H54 (cell line): ENCODE results near the gene BMP15.

Experiments used
- DNase-seq: peaks from one replicate; pipeline ENCODE4 v3.0.0; 2011; ENCODE audit warnings: low spot score, mixed read lengths; ENCODE audit not compliant: insufficient read length
- FAIRE-seq: peaks from 3 replicates; lab custom pipeline; 2011; peaks lifted over from hg19 to GRCh38; lab: Jason Lieb, UNC
- POLR2A ChIP-seq: IDR thresholded peaks from 2 replicates; pipeline ENCODE4 v1.6.1; 2011; ENCODE audit warnings: low read depth, mild to moderate bottlenecking, low read length

BMP15 gene

DNA sequence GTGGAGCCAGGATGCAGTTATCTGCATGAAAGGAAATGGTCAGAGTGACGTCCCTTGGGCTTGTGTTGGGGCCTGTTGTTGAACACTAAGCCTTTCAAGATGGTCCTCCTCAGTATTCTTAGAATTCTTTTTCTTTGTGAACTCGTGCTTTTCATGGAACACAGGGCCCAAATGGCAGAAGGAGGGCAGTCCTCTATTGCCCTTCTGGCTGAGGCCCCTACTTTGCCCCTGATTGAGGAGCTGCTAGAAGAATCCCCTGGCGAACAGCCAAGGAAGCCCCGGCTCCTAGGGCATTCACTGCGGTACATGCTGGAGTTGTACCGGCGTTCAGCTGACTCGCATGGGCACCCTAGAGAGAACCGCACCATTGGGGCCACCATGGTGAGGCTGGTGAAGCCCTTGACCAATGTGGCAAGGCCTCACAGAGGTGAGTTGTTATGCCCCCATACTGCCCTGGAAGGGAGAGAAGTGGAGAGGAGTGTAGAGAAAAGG lies at the start of gene BMP15:
BMP15 (plus strand) TSS at position 51 of the 492 bp plus-strand sequence; CDS start at position 100, 49 bp downstream.
- no peak for TF ChIP-seq POLR2A

DNA sequence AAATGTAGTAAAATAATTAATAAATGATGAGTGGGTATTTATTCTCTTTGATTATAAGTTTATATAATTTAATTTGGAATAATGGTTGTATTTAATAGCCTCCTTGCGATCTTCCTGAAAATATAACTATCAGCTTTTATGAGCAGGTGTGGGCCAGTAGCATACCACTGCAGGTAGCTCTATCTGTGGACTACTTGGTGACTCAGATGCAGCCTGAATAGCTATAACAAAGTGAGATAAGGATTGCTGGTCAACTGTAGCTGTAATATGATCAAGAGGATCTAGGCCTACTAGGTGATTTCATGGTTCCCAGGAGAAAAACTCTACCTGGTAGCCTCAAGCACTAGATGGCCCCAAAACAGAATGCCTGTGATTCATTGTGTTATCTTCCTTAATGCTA lies 47.1 kb upstream of the BMP15 start:
- DNase-seq (no peak), FAIRE-seq (no peak)
- TF ChIP-seq POLR2A = no peak

More for the DNA sequence above, at the start of gene BMP15:
- FAIRE-seq (no peak), DNase-seq (no peak)

DNA sequence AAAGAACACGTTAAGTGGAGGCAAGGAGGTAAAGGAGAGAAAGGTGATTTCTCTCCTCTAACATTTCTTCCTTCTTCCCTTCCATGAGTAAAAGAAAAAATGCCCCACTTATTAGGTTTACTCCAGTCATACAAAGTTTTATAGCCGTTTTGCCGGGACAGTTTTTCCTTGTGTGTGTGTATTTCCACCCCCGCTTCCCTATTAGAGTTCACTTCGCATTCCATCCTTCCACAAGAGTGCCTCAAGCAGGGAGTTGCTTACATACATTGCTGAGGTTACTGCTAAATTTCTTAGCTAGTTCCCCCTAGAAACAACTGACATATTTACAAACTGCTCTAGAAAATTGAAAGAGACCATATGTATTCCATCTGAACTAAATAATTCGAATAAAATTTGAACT lies 45.2 kb upstream of the BMP15 start:
- no peak for TF ChIP-seq POLR2A
- DNase-seq (no peak), FAIRE-seq (no peak)

DNA sequence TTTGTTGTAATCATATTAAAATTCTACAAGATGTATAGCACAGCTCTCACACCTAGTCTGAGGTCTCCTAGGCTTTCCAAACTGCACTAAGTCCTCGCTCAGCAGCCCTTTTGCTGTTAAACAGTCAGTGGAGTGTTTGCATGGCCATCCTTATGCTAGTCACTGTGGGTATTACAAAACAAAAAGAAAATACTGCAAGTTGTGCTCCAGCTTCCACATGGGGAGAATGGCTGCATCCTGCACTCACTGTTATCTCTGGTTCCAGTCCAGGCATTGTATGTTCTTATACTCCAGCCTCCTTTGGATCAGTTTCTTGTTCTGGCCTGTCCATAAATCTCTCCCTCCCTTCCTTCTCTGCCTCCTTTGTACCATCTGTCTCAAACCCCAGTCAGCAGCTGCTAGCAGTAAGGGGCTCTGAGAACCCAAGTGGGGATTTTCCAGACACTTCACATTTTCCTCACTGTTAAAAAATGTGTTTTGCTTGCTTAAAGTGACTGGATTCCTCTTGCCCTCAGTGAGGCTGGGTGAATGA lies 38.5 kb upstream of the BMP15 start:
- FAIRE-seq (no peak), DNase-seq (no peak)
- TF ChIP-seq POLR2A = no peak

DNA sequence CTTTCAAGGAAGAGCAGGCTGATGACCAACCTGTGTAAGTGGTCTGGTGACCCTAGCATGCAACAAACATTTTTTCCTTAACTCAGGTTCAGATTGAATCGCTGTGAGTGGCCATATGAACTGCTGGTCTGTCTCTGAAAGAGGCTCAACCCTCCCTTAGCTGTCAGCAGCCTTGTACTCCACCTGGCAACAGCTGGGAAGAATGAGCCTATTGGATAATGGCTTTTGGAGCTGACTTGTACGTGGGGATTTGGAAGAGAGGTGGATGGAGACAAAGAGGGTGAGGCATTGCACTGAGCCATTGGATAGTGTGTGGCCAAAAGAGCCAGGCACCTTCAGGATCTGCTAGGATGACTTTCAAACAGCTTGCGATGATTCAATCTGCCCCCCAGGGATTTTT lies 35.7 kb upstream of the BMP15 start:
- no peak for TF ChIP-seq POLR2A
- FAIRE-seq = no peak

DNA sequence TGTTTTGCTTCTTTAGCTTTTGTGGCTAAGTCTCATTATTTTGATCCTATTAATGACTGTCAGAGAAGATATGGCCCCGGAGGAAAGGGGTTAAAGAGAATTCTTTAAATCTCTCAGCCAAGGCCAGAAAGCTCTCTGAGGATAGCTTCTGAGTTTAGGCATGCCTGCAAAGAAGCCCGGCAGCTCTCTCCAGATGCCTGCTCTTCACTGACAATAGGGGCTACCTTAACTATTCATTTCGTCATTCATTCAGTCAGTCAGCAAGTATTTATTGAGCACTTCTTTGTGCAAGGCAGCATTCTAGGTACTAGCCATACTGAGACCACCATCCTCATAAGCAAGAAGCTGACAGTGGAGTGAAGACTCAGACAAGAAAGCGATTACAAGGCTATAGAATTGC lies 34.0 kb upstream of the BMP15 start:
- FAIRE-seq (no peak), DNase-seq (no peak)
- no peak for TF ChIP-seq POLR2A

More for the DNA sequence above, 35.7 kb upstream of the BMP15 start:
- no peak for DNase-seq

DNA sequence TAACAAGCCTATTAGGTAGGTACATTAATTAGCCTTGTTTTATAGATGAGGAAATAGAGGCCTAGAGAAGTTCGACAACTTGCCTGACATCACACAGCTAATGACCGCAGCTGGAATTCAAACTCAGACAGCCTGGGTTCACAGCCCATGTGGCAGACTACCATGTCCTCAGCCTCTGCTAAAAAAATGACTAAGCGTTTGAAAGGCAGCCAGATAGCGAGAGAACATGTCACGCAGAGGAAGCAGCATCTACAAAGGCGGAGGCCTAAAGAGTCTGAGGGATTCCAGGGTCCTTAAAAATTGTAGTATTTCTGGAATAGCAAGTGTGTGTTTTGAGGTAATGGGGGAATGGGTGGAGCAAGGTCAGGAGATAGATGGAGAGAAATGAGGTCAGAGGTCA lies 33.2 kb upstream of the BMP15 start:
- FAIRE-seq (no peak), DNase-seq (no peak)
- TF ChIP-seq POLR2A = no peak

DNA sequence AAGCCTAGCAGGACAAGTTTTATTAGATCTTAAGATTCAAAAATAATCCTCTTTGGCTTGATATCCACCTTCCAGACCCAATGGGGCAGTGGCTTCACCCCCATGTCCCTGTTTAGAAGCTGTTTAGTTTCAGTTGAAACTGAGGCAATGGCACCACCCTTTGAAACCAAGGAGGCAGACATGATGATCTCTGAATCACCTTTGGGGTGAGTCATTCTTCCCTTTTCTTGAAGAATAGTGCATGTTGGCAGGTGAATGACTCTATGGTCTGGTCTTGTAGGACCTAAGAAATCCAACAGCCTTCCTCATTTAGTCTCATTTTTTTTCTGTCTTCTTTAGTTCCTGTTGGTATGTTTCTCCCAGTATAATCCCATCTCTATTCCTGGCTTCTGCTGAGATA lies 29.5 kb upstream of the BMP15 start:
- DNase-seq (no peak), FAIRE-seq (no peak)
- no peak for TF ChIP-seq POLR2A

DNA sequence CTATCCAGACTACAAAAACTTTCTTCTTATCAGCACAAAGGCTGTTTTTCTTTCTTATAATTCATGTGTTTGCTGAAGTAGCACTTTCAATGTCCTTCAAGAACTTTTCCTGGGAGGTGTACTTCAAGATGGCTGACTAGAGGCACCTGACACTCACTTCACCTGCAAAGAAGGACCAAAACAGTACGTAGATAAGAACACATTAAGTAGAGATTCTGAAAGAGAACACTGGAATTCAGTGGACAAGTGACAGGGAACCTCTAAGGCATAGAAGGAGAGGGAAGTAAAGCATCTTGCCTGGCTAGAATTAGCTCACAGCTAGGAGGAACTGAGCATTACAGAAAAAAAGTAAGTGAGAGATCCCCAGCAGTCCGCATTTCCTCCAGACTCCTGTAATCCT lies 21.7 kb upstream of the BMP15 start:
- FAIRE-seq = no peak
- TF ChIP-seq POLR2A = no peak
- DNase-seq = no peak

DNA sequence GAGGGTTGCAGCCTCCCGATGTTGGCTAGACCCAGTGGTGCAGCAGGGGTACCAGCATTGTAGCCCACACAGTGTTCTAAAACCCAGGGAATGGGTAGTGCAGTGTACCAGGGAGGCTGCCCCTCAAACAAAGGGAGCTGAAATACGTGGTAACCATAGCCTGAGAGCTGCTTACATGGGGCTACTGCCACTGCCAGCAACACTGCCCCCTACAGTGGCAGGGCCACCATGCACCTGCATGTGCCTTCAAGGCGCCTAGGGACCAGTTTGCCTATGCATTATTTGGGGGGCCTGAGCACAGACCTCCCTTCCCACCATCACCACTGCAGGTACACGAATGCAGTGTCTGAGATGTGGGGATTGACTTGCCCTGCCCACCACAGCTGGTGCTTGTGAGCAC lies 21.0 kb upstream of the BMP15 start:
- FAIRE-seq (no peak), DNase-seq (no peak)
- TF ChIP-seq POLR2A = no peak

DNA sequence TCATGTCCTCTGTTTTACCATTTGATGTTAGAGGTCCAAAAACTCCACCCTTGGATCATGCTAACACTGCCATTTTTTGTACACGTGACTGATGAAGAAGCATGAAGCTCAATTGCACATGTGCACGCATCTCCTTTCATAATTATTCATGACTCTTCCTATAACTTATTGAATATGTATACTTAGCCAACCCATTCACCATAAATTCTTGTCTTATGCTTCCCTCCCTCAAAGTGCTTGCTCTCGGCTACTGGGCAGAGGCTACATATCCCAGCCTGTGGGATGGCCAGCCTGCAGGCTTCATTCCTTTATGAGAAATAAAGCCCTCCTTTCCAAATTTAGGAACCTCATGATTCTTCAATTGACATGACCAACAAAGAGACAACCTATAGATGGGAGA lies 17.5 kb upstream of the BMP15 start:
- DNase-seq (no peak), FAIRE-seq (no peak)
- no peak for TF ChIP-seq POLR2A

DNA sequence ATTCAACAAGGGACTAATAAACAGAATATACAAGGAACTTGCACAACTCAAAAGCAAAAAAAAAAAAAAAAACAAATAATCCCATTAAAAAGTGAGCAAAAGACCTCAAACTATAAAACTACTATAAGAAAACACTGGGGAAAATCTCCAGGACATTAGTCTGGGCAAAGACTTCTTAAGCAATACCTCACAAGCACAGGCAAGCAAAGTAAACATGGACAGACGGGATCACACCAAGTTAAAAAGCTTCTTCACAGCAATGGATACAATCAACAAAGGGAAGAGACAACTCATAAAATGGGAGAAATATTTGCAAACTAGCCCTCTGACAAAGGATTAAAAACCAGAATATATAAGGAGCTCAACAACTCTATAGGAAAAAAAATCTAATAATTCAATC lies 17.1 kb upstream of the BMP15 start:
- no peak for TF ChIP-seq POLR2A
- no peak for DNase-seq
- FAIRE-seq = no peak

DNA sequence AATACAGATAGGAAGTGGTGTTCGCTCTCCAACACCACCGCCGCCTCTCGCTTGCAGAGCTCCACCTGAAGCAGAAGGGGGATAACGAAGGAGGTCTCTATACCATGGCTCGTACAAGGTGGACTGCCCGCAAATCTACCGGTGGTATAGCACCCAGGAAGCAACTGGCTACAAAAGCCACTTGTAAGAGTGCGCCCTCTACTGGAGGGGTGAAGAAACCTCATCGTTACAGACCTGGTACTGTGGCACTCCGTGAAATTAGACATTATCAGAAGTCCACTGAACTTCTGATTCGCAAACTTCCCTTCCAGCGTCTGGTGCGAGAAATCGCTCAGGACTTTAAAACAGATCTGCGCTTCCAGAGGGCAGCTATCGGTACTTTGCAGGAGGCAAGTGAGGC lies 5.2 kb upstream of the BMP15 start:
- FAIRE-seq (no peak), DNase-seq (no peak)
- no peak for TF ChIP-seq POLR2A

DNA sequence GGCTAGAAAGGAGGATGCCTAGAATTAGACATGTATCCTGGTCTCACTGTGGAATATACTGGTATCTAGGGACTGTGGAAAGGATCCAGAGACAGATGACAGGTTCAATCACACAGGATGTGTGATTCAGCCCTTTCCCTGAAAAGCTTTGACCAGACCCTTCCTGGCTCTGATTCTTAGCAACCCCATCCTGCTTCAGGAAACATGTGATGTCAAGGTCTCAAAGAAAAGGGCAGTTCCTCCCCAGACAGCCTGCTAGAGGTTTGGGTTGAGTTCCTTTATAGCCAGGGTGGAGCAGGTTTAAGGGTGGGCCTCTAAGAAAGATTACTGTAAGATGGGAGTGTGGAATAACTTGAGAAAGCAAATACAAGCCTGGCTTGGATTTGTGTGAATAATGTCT lies 3.0 kb downstream of the BMP15 start:
- no peak for TF ChIP-seq POLR2A
- FAIRE-seq (no peak), DNase-seq (no peak)

DNA sequence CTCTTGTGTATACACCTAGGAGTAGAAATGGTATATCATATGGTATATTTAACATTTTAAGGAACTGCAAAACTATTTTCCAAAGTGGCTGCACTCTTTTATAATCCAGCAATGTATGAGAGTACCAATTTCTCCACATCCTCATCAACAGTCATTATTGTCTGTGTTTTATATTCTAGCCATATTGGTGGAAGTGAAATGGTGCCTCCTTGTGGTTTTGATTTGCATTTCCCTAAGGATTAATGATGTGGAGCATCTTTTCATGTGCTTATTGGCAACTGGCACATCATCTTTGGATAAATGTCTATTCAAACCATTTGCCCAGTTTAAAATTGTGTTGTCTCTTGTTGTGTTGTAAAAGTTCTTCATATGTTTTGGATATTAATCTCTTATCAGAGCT lies 9.6 kb downstream of the BMP15 start:
- FAIRE-seq = no peak
- DNase-seq = no peak
- TF ChIP-seq POLR2A = no peak
